NCI-H1105 (cell line): Measurements from ENCODE around the gene GRB10.

Source experiments
- DNase-seq: peaks from one replicate; lab custom pipeline; 2025; lab: John Stamatoyannopoulos, UW

Gene GRB10

GRCh38 chr7:50688226-50688590 is 94.5 kb downstream of the GRB10 start:
- DNase-seq, result no peak

GRCh38 chr7:50687575-50688225 is 95.0 kb downstream of the GRB10 start:
- DNase-seq, result no peak

- no peak for DNase-seq
These were observed 95.6 kb downstream of the GRB10 start for GRCh38 chr7:50687096-50687495.

- DNase-seq, result no peak
These were observed 97.3 kb downstream of the GRB10 start for GRCh38 chr7:50685135-50686065.

- no peak for DNase-seq
These were observed 98.0 kb downstream of the GRB10 start for GRCh38 chr7:50684713-50685075.

- no peak for DNase-seq
These were observed 98.5 kb downstream of the GRB10 start for GRCh38 chr7:50684011-50684712.

GRCh38 chr7:50682573-50682972 is 100.1 kb downstream of the GRB10 start:
- no peak for DNase-seq

- no peak for DNase-seq
These were observed 100.6 kb downstream of the GRB10 start for GRCh38 chr7:50682079-50682478.

GRCh38 chr7:50681432-50682045 is 101.2 kb downstream of the GRB10 start:
- DNase-seq, result no peak

- peak; percentile 39 for DNase-seq
These were observed 103.3 kb downstream of the GRB10 start for GRCh38 chr7:50679218-50680007.

- DNase-seq, result no peak
These were observed 104.1 kb downstream of the GRB10 start for GRCh38 chr7:50678586-50678985.

GRCh38 chr7:50677638-50677996 is 105.1 kb downstream of the GRB10 start:
- no peak for DNase-seq

- no peak for DNase-seq
These were observed 105.7 kb downstream of the GRB10 start for GRCh38 chr7:50676740-50677637.

- DNase-seq, result no peak
These were observed 106.6 kb downstream of the GRB10 start for GRCh38 chr7:50676079-50676478.

GRCh38 chr7:50674896-50675835 is 107.5 kb downstream of the GRB10 start:
- DNase-seq, result no peak

GRCh38 chr7:50674299-50674698 is 108.4 kb downstream of the GRB10 start:
- no peak for DNase-seq

- DNase-seq, result no peak
These were observed 109.6 kb downstream of the GRB10 start for GRCh38 chr7:50673096-50673495.

GRCh38 chr7:50672045-50672444 is 110.7 kb downstream of the GRB10 start:
- no peak for DNase-seq

- no peak for DNase-seq
These were observed 111.3 kb downstream of the GRB10 start for GRCh38 chr7:50671386-50671785.
